ENCODE results near the gene MINDY2. TPM values are rescaled to one million over a fixed set of nuclear protein-coding genes. Genes with fewer than 3 reads are reported as not detected.

The MINDY2 gene
- polyA plus RNA-seq (ENCODE audit: insufficient read length in 12 of 12) = 10 to 100 TPM in 9 of 12 donors, 1 to 10 TPM in 2, not detected in 1; 9.1 to 15.7 (median 11.3) TPM
- long read RNA-seq, donor 1, full-length matches to known transcripts = 5 of 5 reads
- long read RNA-seq, donor 1, partial matches to known transcripts = 0 of 5 reads
- long read RNA-seq, donor 1, other reads (novel, unspliced or antisense) = 0 of 5 reads
- long read RNA-seq, donor 2 = 0 reads
- long read RNA-seq, donor 3 = 0 reads
- long read RNA-seq, donor 4, full-length matches to known transcripts = 1 of 1 reads
- long read RNA-seq, donor 4, partial matches to known transcripts = 0 of 1 reads
- long read RNA-seq, donor 4, other reads (novel, unspliced or antisense) = 0 of 1 reads
- long read RNA-seq, donor 5, full-length matches to known transcripts = 6 of 6 reads
- long read RNA-seq, donor 5, partial matches to known transcripts = 0 of 6 reads
- long read RNA-seq, donor 5, other reads (novel, unspliced or antisense) = 0 of 6 reads
- long read RNA-seq, donor 6, full-length matches to known transcripts = 1 of 1 reads
- long read RNA-seq, donor 6, partial matches to known transcripts = 0 of 1 reads
- long read RNA-seq, donor 6, other reads (novel, unspliced or antisense) = 0 of 1 reads
- long read RNA-seq, donor 7, full-length matches to known transcripts = 2 of 2 reads
- long read RNA-seq, donor 7, partial matches to known transcripts = 0 of 2 reads
- long read RNA-seq, donor 7, other reads (novel, unspliced or antisense) = 0 of 2 reads
- long read RNA-seq, donor 8, full-length matches to known transcripts = 1 of 1 reads
- long read RNA-seq, donor 8, partial matches to known transcripts = 0 of 1 reads
- long read RNA-seq, donor 8, other reads (novel, unspliced or antisense) = 0 of 1 reads
- long read RNA-seq, donor 9 = 0 reads
- long read RNA-seq, donor 10, full-length matches to known transcripts = 4 of 4 reads
- long read RNA-seq, donor 10, partial matches to known transcripts = 0 of 4 reads
- long read RNA-seq, donor 10, other reads (novel, unspliced or antisense) = 0 of 4 reads
- long read RNA-seq, donor 11, full-length matches to known transcripts = 1 of 1 reads
- long read RNA-seq, donor 11, partial matches to known transcripts = 0 of 1 reads
- long read RNA-seq, donor 11, other reads (novel, unspliced or antisense) = 0 of 1 reads

GRCh38 chr15:58770857-58771620, at the start of gene MINDY2:
Gene MINDY2, plus strand, starts transcription at chr15:58771302. Its CDS starts 94 bp downstream, at chr15:58771396.
- peak; percentile 99 for DNase-seq

GRCh38 chr15:58724466-58724865, 46.6 kb upstream of the MINDY2 start:
- DNase-seq = no peak

- DNase-seq = no peak
These were observed 44.2 kb upstream of the MINDY2 start for GRCh38 chr15:58726867-58727266.

GRCh38 chr15:58731756-58732535, 39.2 kb upstream of the MINDY2 start:
- DNase-seq = no peak

GRCh38 chr15:58732625-58733363, 38.3 kb upstream of the MINDY2 start:
- no peak for DNase-seq

- no peak for DNase-seq
These were observed 36.2 kb upstream of the MINDY2 start for GRCh38 chr15:58734859-58735258.

- no peak for DNase-seq
These were observed 35.0 kb upstream of the MINDY2 start for GRCh38 chr15:58736018-58736643.

- no peak for DNase-seq
These were observed 33.8 kb upstream of the MINDY2 start for GRCh38 chr15:58737298-58737697.

- DNase-seq = no peak
These were observed 32.9 kb upstream of the MINDY2 start for GRCh38 chr15:58738046-58738707.

- no peak for DNase-seq
These were observed 30.7 kb upstream of the MINDY2 start for GRCh38 chr15:58740436-58740835.

- DNase-seq = no peak
These were observed 30.1 kb upstream of the MINDY2 start for GRCh38 chr15:58741032-58741431.

GRCh38 chr15:58742022-58742813, 28.9 kb upstream of the MINDY2 start:
- peak; percentile 25 for DNase-seq

GRCh38 chr15:58742819-58743502, 28.1 kb upstream of the MINDY2 start:
- no peak for DNase-seq

GRCh38 chr15:58746174-58746573, 24.9 kb upstream of the MINDY2 start:
- DNase-seq = no peak

GRCh38 chr15:58748040-58748851, 22.9 kb upstream of the MINDY2 start:
- DNase-seq = peak; percentile 33

GRCh38 chr15:58748852-58749531, 22.1 kb upstream of the MINDY2 start:
- peak; percentile 61 for DNase-seq
